GM23338 (cell line): ENCODE data around the gene SACM1L. TPM values are rescaled to one million over a fixed set of nuclear protein-coding genes. Genes with fewer than 3 reads are reported as not detected.

Experiments
- ATAC-seq: fragments of 200-7000 bp; cut with Tn5 transposase; 3 replicates; pipeline ENCODE4 v1.9.1; 2020
- DNase-seq: peaks from one replicate; pipeline ENCODE4 v3.0.0-alpha.2; 2015; ENCODE audit warnings: low spot score
- H2AFZ ChIP-seq: fragments of 200-600 bp; sonication (generic); 2 replicates; pipeline ENCODE4 v1.8.0; 2016; ENCODE audit warnings: antibody characterized with exemption, mild to moderate bottlenecking, moderate library complexity
- H3F3A ChIP-seq: fragments of 200-600 bp; sonication (generic); replicated peaks from 2 replicates; pipeline ENCODE4 v1.8.0; 2017; ENCODE audit warnings: antibody characterized with exemption, mixed run types, low read depth
- H3K27ac ChIP-seq: fragments of 200-600 bp; sonication (generic); 2 replicates; pipeline ENCODE4 v1.6.1; 2016; ENCODE audit warnings: low read depth
- H3K27me3 ChIP-seq: fragments of 200-600 bp; sonication (generic); 2 replicates; pipeline ENCODE4 v1.8.0; 2016; ENCODE audit warnings: mild to moderate bottlenecking, mixed run types, moderate library complexity; ENCODE audit not compliant: insufficient read depth
- H3K36me3 ChIP-seq: fragments of 200-600 bp; sonication (generic); 2 replicates; pipeline ENCODE4 v1.8.0; 2016; ENCODE audit warnings: mild to moderate bottlenecking; ENCODE audit not compliant: insufficient read depth
- H3K4me1 ChIP-seq: fragments of 200-600 bp; sonication (generic); 2 replicates; pipeline ENCODE4 v1.8.0; 2016; ENCODE audit warnings: mild to moderate bottlenecking, moderate library complexity; ENCODE audit not compliant: insufficient read depth
- H3K4me2 ChIP-seq: fragments of 200-600 bp; sonication (generic); 2 replicates; pipeline ENCODE4 v1.7.1; 2017; ENCODE audit warnings: mixed run types
- H3K4me3 ChIP-seq: fragments of 200-600 bp; sonication (generic); 2 replicates; pipeline ENCODE4 v1.6.1; 2016; ENCODE audit warnings: mixed run types
- H3K79me2 ChIP-seq: fragments of 200-600 bp; sonication (generic); replicated peaks from 2 replicates; pipeline ENCODE4 v1.8.0; 2017; ENCODE audit warnings: mild to moderate bottlenecking; ENCODE audit not compliant: insufficient read depth
- H3K9me2 ChIP-seq: fragments of 200-600 bp; sonication (generic); 2 replicates; pipeline ENCODE4 v1.8.0; 2017; ENCODE audit not compliant: insufficient read depth
- H4K20me1 ChIP-seq: fragments of 200-600 bp; sonication (generic); replicated peaks from 2 replicates; pipeline ENCODE4 v1.8.0; 2017; ENCODE audit warnings: mild to moderate bottlenecking; ENCODE audit not compliant: insufficient read depth
- H3K27ac Mint-ChIP-seq: 2 replicates; pipeline ENCODE4 v1.8.0; 2020; ENCODE audit warnings: inconsistent platforms, mild to moderate bottlenecking, moderate library complexity, mixed read lengths
- H3K27me3 Mint-ChIP-seq: 3 replicates; pipeline ENCODE4 v1.8.0; 2022; ENCODE audit warnings: low read depth, mild to moderate bottlenecking, moderate library complexity, mixed read lengths, inconsistent platforms; ENCODE audit not compliant: insufficient read depth, poor library complexity
- H3K36me3 Mint-ChIP-seq: 3 replicates; pipeline ENCODE4 v1.8.0; 2021; ENCODE audit warnings: low read depth, mild to moderate bottlenecking, inconsistent platforms, moderate library complexity, mixed read lengths
- H3K4me1 Mint-ChIP-seq: 3 replicates; pipeline ENCODE4 v1.8.0; 2020; ENCODE audit warnings: mild to moderate bottlenecking, inconsistent platforms, mixed read lengths
- H3K4me3 Mint-ChIP-seq: 3 replicates; pipeline ENCODE4 v1.8.0; 2021; ENCODE audit warnings: moderate library complexity, mild to moderate bottlenecking, inconsistent platforms, mixed read lengths
- H3K9me3 Mint-ChIP-seq: 3 replicates; pipeline ENCODE4 v1.8.0; 2020; ENCODE audit warnings: moderate library complexity, mild to moderate bottlenecking, inconsistent platforms, mixed read lengths
- CREB1 ChIP-seq: fragments of 250-450 bp; sonication (Bioruptor Pico); IDR thresholded peaks from 2 replicates; pipeline ENCODE4 v1.5.0; 2020; ENCODE audit warnings: low read depth, mild to moderate bottlenecking, moderate library complexity
- ETS1 ChIP-seq: IDR thresholded peaks from 2 replicates; pipeline ENCODE4 v1.6.1; 2016; ENCODE audit warnings: antibody characterized with exemption
- EZH2 ChIP-seq: fragments of 200-600 bp; sonication (generic); IDR thresholded peaks from one replicate; pipeline ENCODE4 v1.8.0; 2017; ENCODE audit warnings: antibody characterized with exemption, mild to moderate bottlenecking, low read depth; ENCODE audit not compliant: unreplicated experiment
- EZH2phosphoT487 ChIP-seq: fragments of 200-600 bp; sonication (generic); IDR thresholded peaks from one replicate; pipeline ENCODE4 v1.8.1; 2018; ENCODE audit warnings: antibody characterized with exemption; ENCODE audit not compliant: unreplicated experiment
- JUNB ChIP-seq: IDR thresholded peaks from one replicate; pipeline ENCODE4 v1.6.1; 2016; ENCODE audit warnings: antibody characterized with exemption; ENCODE audit not compliant: unreplicated experiment
- NANOG ChIP-seq: IDR thresholded peaks from 2 replicates; pipeline ENCODE4 v1.6.1; 2016; ENCODE audit warnings: antibody characterized with exemption, borderline replicate concordance
- POLR2AphosphoS5 ChIP-seq: IDR thresholded peaks from 2 replicates; pipeline ENCODE4 v1.6.1; 2016; ENCODE audit warnings: antibody characterized with exemption, low read depth
- REST ChIP-seq: IDR thresholded peaks from one replicate; pipeline ENCODE4 v1.6.1; 2018; ENCODE audit warnings: antibody characterized with exemption; ENCODE audit not compliant: unreplicated experiment
- STAT1 ChIP-seq: IDR thresholded peaks from one replicate; pipeline ENCODE4 v1.6.1; 2016; ENCODE audit warnings: antibody characterized with exemption; ENCODE audit not compliant: unreplicated experiment
- ZNF114 ChIP-seq: fragments of 250-450 bp; sonication (Bioruptor Pico); IDR thresholded peaks from 2 replicates; pipeline ENCODE4 v1.5.0; 2020; ENCODE audit warnings: mild to moderate bottlenecking, moderate library complexity
- ZNF331 ChIP-seq: fragments of 250-450 bp; sonication (Bioruptor Pico); IDR thresholded peaks from 2 replicates; pipeline ENCODE4 v1.5.0; 2020; ENCODE audit warnings: low read depth, mild to moderate bottlenecking, moderate library complexity
- ZNF462 ChIP-seq: fragments of 250-450 bp; sonication (Bioruptor Pico); IDR thresholded peaks from 2 replicates; pipeline ENCODE4 v1.5.0; 2020; ENCODE audit warnings: mild to moderate bottlenecking, moderate library complexity
- polyA plus RNA-seq: library from polyadenylated mRNA; unstranded; fragments of >200 nt; fragmentation: Nextera tagmentation; extraction: Ambion mirVana; gene quantifications from 2 replicates; pipeline ENCODE4 v1.2.1, GENCODE V29; 2016
- total RNA-seq: library from RNA; depleted of rRNA; stranded (reverse); fragments of >200 nt; shearing (Covaris generic); gene quantifications from 2 replicates; pipeline ENCODE4 v1.2.3, GENCODE V29; 2014

SACM1L gene
- total and polyA plus RNA-seq, 2 experiments from 2014 or later = 43.5 to 97.8 TPM

GRCh38 chr3:45681221-45681620 is 8.0 kb upstream of the SACM1L start:
- peaks cover 4% of the 10 kb centered on the region for H3K27me3 Mint-ChIP-seq
- H3K27ac Mint-ChIP-seq = no peak overlapping the region
- H3K4me3 ChIP-seq = no peak overlapping the region
- no peak for ATAC-seq
- H3K27me3 ChIP-seq = no peaks in the 10 kb centered on the region
- H3K36me3 ChIP-seq = peaks cover 4% of the 10 kb centered on the region; the same call in 1 of the 2 replicates
- H3K36me3 Mint-ChIP-seq = peaks cover 56% of the 10 kb centered on the region
- no peak overlapping the region for H3K4me3 Mint-ChIP-seq
- H4K20me1 ChIP-seq = no peaks in the 10 kb centered on the region; the same call in 1 of the 2 replicates
- H3K27ac ChIP-seq = no peak overlapping the region
- TF ChIP-seq EZH2 = no peak
- TF ChIP-seq EZH2phosphoT487 = no peak
- no peak for TF ChIP-seq STAT1
- no peak for TF ChIP-seq REST
- TF ChIP-seq CREB1 (CRISPR knock-in tag) = no peak
- no peak for TF ChIP-seq JUNB
- no peak for TF ChIP-seq POLR2AphosphoS5
- TF ChIP-seq ZNF331 = no peak
- H3K4me1 ChIP-seq = peaks cover 40% of the 10 kb centered on the region
- peaks cover 58% of the 10 kb centered on the region for H3K4me1 Mint-ChIP-seq
- H2AFZ ChIP-seq = no peak overlapping the region
- no peak for DNase-seq
- no peaks in the 10 kb centered on the region for H3K79me2 ChIP-seq
- H3F3A ChIP-seq = no peaks in the 10 kb centered on the region
- no peaks in the 10 kb centered on the region for H3K9me2 ChIP-seq
- peaks cover 10% of the 10 kb centered on the region for H3K9me3 Mint-ChIP-seq
- H3K4me2 ChIP-seq = no peak overlapping the region

GRCh38 chr3:45681846-45682245 is 7.3 kb upstream of the SACM1L start:
- H3F3A ChIP-seq = no peaks in the 10 kb centered on the region
- DNase-seq (no peak), ATAC-seq (no peak)
- H4K20me1 ChIP-seq = no peaks in the 10 kb centered on the region; the same call in 1 of the 2 replicates
- Mint-ChIP-seq H3K9me3 (peaks cover 10% of the 10 kb centered on the region), H3K36me3 (peaks cover 53% of the 10 kb centered on the region), H3K27ac (no peak overlapping the region), H3K4me1 (peaks cover 53% of the 10 kb centered on the region), H3K27me3 (peaks cover 4% of the 10 kb centered on the region), H3K4me3 (no peak overlapping the region)
- no peaks in the 10 kb centered on the region for H3K79me2 ChIP-seq
- H2AFZ ChIP-seq = no peak overlapping the region
- no peak overlapping the region for H3K27ac ChIP-seq
- H3K9me2 ChIP-seq = no peaks in the 10 kb centered on the region
- no peak overlapping the region for H3K4me3 ChIP-seq
- no peak overlapping the region for H3K4me2 ChIP-seq
- peaks cover 34% of the 10 kb centered on the region for H3K4me1 ChIP-seq
- no peaks in the 10 kb centered on the region for H3K27me3 ChIP-seq
- peaks cover 4% of the 10 kb centered on the region; the same call in 1 of the 2 replicates for H3K36me3 ChIP-seq
- TF ChIP-seq EZH2 (no peak), CREB1 (CRISPR knock-in tag) (no peak), ZNF462 (no peak), NANOG (no peak), POLR2AphosphoS5 (no peak), ZNF114 (CRISPR knock-in tag) (no peak), ETS1 (no peak), STAT1 (no peak), EZH2phosphoT487 (no peak)
